Neuronal stem cell (in vitro differentiated cells): ENCODE results near the gene CD1C.

ENCODE experiments used
- DNase-seq: peaks from one replicate; pipeline ENCODE4 v3.0.0-alpha.2; 2013; ENCODE audit warnings: low spot score
- H2AFZ ChIP-seq: one replicate; pipeline ENCODE4 v1.6.1; 2013; ENCODE audit warnings: mild to moderate bottlenecking, low read length, inconsistent platforms
- H2AK5ac ChIP-seq: 2 replicates; pipeline ENCODE4 v1.6.1; 2013; ENCODE audit warnings: low read depth, mild to moderate bottlenecking, inconsistent platforms, low read length, moderate library complexity, mixed read lengths
- H2BK120ac ChIP-seq: 2 replicates; pipeline ENCODE4 v1.6.1; 2013; ENCODE audit warnings: low read depth, mild to moderate bottlenecking, inconsistent platforms, low read length, moderate library complexity, mixed read lengths
- H2BK12ac ChIP-seq: one replicate; pipeline ENCODE4 v1.6.1; 2013; ENCODE audit warnings: low read length, inconsistent platforms
- H2BK15ac ChIP-seq: 2 replicates; pipeline ENCODE4 v1.6.1; 2013; ENCODE audit warnings: mild to moderate bottlenecking, low read length, inconsistent platforms, mixed read lengths
- H2BK5ac ChIP-seq: one replicate; pipeline ENCODE4 v1.6.1; 2013; ENCODE audit warnings: inconsistent platforms, mild to moderate bottlenecking, low read length, moderate library complexity
- H3K14ac ChIP-seq: one replicate; pipeline ENCODE4 v1.6.1; 2013; ENCODE audit warnings: low read length, inconsistent platforms
- H3K18ac ChIP-seq: 2 replicates; pipeline ENCODE4 v1.6.1; 2013; ENCODE audit warnings: low read length, inconsistent platforms
- H3K23ac ChIP-seq: 2 replicates; pipeline ENCODE4 v1.6.1; 2013; ENCODE audit warnings: low read depth, mild to moderate bottlenecking, mixed read lengths, low read length, inconsistent platforms; ENCODE audit not compliant: poor library complexity
- H3K27ac ChIP-seq: replicated peaks from 3 replicates; pipeline ENCODE4 v1.5.1; 2013; ENCODE audit warnings: low read length, inconsistent platforms
- H3K27me3 ChIP-seq, 3 experiments: 2 replicates each; pipeline ENCODE4 v1.6.1; 2013; ENCODE audit warnings: low read length in 3 of 3, mild to moderate bottlenecking in 2 of 3, inconsistent platforms in 1 of 3, low read depth in 1 of 3, mixed read lengths in 1 of 3, moderate library complexity in 1 of 3; ENCODE audit not compliant: control insufficient read depth in 3 of 3, insufficient read depth in 3 of 3
- H3K36me3 ChIP-seq, 2 donors: replicated peaks in 1 of 2; 2 replicates each; pipeline ENCODE4 v1.6.1; 2013; ENCODE audit warnings: low read length in 2 of 2; ENCODE audit not compliant: control insufficient read depth in 2 of 2, insufficient read depth in 2 of 2
- H3K4ac ChIP-seq: 2 replicates; pipeline ENCODE4 v1.6.1; 2013; ENCODE audit warnings: inconsistent platforms, mild to moderate bottlenecking, low read length, moderate library complexity
- H3K4me1 ChIP-seq, 2 donors: 1 replicate in 1 of 2; 2 replicates in 1 of 2; pipeline ENCODE4 v1.6.1; 2013; ENCODE audit warnings: low read length in 2 of 2, low read depth in 1 of 2; ENCODE audit not compliant: control insufficient read depth in 2 of 2, insufficient read depth in 1 of 2
- H3K4me2 ChIP-seq: one replicate; pipeline ENCODE4 v1.6.1; 2013; ENCODE audit warnings: mild to moderate bottlenecking, low read length, inconsistent platforms; ENCODE audit not compliant: insufficient read depth, poor library complexity, severe bottlenecking
- H3K4me3 ChIP-seq, 2 donors: 2 replicates each; pipeline ENCODE4 v1.5.1; 2013; ENCODE audit warnings: low read length in 2 of 2, mild to moderate bottlenecking in 2 of 2, inconsistent platforms in 1 of 2, moderate library complexity in 1 of 2
- H3K79me1 ChIP-seq: one replicate; pipeline ENCODE4 v1.6.1; 2013; ENCODE audit warnings: low read depth, mild to moderate bottlenecking, inconsistent platforms, low read length, moderate library complexity
- H3K9ac ChIP-seq: one replicate; pipeline ENCODE4 v1.6.1; 2013; ENCODE audit warnings: mild to moderate bottlenecking, low read depth, low read length, inconsistent platforms; ENCODE audit not compliant: poor library complexity
- H3K9me3 ChIP-seq, 2 donors: replicated peaks in 1 of 2; 2 replicates each; pipeline versions ENCODE3 to v1.6.1; 2013; ENCODE audit warnings: low read length in 2 of 2, mild to moderate bottlenecking in 2 of 2, inconsistent platforms in 1 of 2, low read depth in 1 of 2, mixed read lengths in 1 of 2, moderate library complexity in 1 of 2; ENCODE audit not compliant: control insufficient read depth in 2 of 2, insufficient read depth in 1 of 2
- H4K8ac ChIP-seq: one replicate; pipeline ENCODE4 v1.6.1; 2013; ENCODE audit warnings: low read depth, mild to moderate bottlenecking, inconsistent platforms, low read length, moderate library complexity
- H4K91ac ChIP-seq: one replicate; pipeline ENCODE4 v1.6.1; 2013; ENCODE audit warnings: low read length, low read depth, mild to moderate bottlenecking, inconsistent platforms; ENCODE audit not compliant: poor library complexity
- WGBS, 2 donors: extraction: QIAGEN DNeasy Blood & Tissue Kit; methylation state at CpG; one replicate each; pipeline ENCODE4 v1.1.7; 2013; ENCODE audit warnings: missing lambda C conversion rate in 2 of 2, mixed read lengths in 1 of 2; ENCODE audit not compliant: insufficient read length in 2 of 2, insufficient replicate concordance in 1 of 2; ENCODE audit errors: extremely low coverage in 2 of 2; 5-methylcytosine and 5-hydroxymethylcytosine counted together

CD1C gene

DNA sequence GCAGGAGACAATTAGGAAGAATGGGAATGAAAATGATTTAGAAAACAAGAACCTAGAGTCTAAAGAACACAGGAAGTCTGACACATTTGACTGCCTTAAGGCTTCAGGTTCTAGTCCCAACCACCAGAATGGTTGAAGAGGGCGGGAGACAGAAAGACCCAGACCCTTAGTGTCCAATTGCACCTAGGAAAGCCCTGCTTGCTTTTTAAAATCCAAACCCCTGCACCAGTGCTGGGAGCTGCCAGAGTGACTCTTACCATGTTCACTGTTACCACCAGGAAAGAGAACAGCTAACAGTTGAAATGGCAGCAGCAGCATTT, 41.3 kb downstream of the CD1C start:
- Histone ChIP-seq H2BK12ac (no peak overlapping the region), H3K4me3 (no peak overlapping the region), H2AK5ac (no peak overlapping the region), H3K23ac (no peak overlapping the region), H3K27ac (no peak overlapping the region), H3K79me1 (no peaks in the 10 kb centered on the region), H2BK120ac (no peak overlapping the region), H3K9ac (no peak overlapping the region), H2AFZ (no peak overlapping the region), H4K8ac (no peak overlapping the region), H2BK5ac (no peak overlapping the region), H3K4ac (no peak overlapping the region), H3K18ac (no peak overlapping the region), H3K4me1 (no peaks in the 10 kb centered on the region), H4K91ac (no peak overlapping the region), H3K27me3 (no peaks in the 10 kb centered on the region), H2BK15ac (no peak overlapping the region), H3K14ac (no peak overlapping the region), H3K36me3 (no peaks in the 10 kb centered on the region), H3K4me2 (no peak overlapping the region), H3K9me3 (no peaks in the 10 kb centered on the region)
- WGBS, 2 donors: no CpG with 5 or more reads among the region's 1 CpG
- no peak for DNase-seq

DNA sequence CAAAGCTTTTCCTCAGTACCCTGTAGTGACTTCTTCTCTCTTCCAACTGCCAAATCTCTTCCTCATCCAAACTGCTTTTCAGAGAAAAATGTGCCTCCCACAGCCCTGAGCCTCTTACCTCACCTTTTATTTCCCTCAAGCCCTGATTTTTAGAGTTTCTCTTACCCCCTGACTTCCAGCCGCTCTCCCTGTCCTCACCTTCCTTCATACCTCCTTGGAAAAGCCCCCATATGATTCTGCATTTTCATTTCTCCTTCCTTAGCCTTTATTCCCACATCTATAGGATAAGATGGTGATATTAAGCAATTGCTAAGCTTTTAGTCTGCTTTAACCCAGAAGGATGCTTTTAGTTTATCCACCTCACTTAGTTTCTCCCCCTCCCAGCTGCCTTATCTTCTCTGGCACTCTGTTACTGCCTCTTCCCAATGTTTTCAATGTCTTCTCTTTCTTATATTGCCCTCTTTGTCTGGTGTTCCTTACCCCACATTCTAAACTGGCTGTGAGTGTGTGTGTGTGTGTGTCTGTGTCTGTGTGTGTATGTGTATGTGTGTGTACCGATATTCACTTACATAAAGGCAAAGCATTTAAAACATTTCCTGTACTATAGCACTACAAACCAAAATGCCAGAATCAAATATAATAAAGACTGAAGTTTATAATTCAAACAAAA, 41.9 kb downstream of the CD1C start, which contains the start of gene CD1B:
TSS of gene CD1B (minus strand) at position 51 of the 670 bp plus-strand sequence. CDS start 108 bp downstream, outside the sequence.
- no peak within 1 kb of the TSS for H2AFZ ChIP-seq
- no CpG with 5 or more reads among the region's 2 CpGs for WGBS, 2 donors
- H2BK120ac ChIP-seq: no peak within 1 kb of the TSS
- H2BK5ac ChIP-seq: no peak within 1 kb of the TSS
- no peak within 1 kb of the TSS for H4K8ac ChIP-seq
- no peaks in the 10 kb centered on the region for H3K9me3 ChIP-seq
- no peak within 1 kb of the TSS for H3K23ac ChIP-seq
- H3K4me2 ChIP-seq: no peak within 1 kb of the TSS
- no peak within 1 kb of the TSS for H2BK12ac ChIP-seq
- no peak within 1 kb of the TSS for H3K27ac ChIP-seq
- H3K4me1 ChIP-seq: no peaks in the 10 kb centered on the region
- H2BK15ac ChIP-seq: no peak within 1 kb of the TSS
- H3K4me3 ChIP-seq: no peak within 1 kb of the TSS
- no peak within 1 kb of the TSS for H3K4ac ChIP-seq
- no peaks in the 10 kb centered on the region for H3K36me3 ChIP-seq
- H4K91ac ChIP-seq: no peak within 1 kb of the TSS
- no peaks in the 10 kb centered on the region for H3K79me1 ChIP-seq
- no peak within 1 kb of the TSS for H3K14ac ChIP-seq
- H3K18ac ChIP-seq: no peak within 1 kb of the TSS
- no peak within 1 kb of the TSS for H2AK5ac ChIP-seq
- no peaks in the 10 kb centered on the region for H3K27me3 ChIP-seq
- H3K9ac ChIP-seq: no peak within 1 kb of the TSS
- no peak for DNase-seq

DNA sequence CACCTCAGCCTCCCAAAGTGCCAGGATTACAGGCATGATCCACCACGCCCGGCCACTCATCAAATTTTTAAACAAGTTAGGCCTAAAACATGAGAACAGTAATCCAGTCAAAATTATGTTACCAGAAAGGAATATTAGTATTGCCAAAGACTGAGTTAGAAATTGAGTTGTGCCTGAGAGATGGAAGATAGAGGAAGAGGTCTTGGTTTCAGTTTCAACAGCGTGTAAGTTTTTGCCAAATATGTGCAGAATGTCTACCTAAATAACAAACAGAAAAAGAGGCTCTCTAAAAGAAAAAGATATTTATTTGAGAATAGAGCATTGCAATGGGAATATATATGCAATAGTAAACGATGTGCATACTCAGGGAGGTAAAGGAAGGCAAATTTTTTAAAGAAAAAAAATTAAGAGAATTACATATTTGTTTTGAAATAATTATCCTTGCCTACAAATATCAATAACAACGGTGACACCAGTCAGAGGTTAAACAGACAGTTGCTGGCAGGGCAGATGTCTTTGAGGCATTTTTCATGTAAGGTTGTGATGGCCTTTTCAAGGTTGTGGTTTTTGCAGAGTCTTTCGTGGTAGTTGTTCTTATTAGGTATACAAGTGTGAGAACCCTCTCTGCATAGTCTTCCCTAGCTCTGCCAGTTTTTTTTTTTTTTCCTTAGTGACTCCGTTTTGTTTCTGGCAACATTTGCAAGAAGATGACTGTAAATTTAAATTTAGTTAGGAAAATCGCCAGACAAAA, 43.9 kb downstream of the CD1C start:
- no peak overlapping the region for H3K4ac ChIP-seq
- H3K4me3 ChIP-seq: no peak overlapping the region
- no peak overlapping the region for H2BK120ac ChIP-seq
- no peak overlapping the region for H3K18ac ChIP-seq
- no peak overlapping the region for H3K4me2 ChIP-seq
- H3K9ac ChIP-seq: no peak overlapping the region
- no peaks in the 10 kb centered on the region for H3K27me3 ChIP-seq
- H3K36me3 ChIP-seq: no peaks in the 10 kb centered on the region
- H2BK15ac ChIP-seq: no peak overlapping the region
- H3K4me1 ChIP-seq: no peaks in the 10 kb centered on the region
- no peaks in the 10 kb centered on the region for H3K9me3 ChIP-seq
- no CpG with 5 or more reads among the region's 8 CpGs for WGBS, 2 donors
- no peak overlapping the region for H2AK5ac ChIP-seq
- DNase-seq: no peak
- no peak overlapping the region for H2BK12ac ChIP-seq
- H3K79me1 ChIP-seq: no peaks in the 10 kb centered on the region
- no peak overlapping the region for H3K27ac ChIP-seq
- H2BK5ac ChIP-seq: no peak overlapping the region
- no peak overlapping the region for H3K14ac ChIP-seq
- H4K8ac ChIP-seq: no peak overlapping the region
- H4K91ac ChIP-seq: no peak overlapping the region
- no peak overlapping the region for H3K23ac ChIP-seq
- no peak overlapping the region for H2AFZ ChIP-seq

DNA sequence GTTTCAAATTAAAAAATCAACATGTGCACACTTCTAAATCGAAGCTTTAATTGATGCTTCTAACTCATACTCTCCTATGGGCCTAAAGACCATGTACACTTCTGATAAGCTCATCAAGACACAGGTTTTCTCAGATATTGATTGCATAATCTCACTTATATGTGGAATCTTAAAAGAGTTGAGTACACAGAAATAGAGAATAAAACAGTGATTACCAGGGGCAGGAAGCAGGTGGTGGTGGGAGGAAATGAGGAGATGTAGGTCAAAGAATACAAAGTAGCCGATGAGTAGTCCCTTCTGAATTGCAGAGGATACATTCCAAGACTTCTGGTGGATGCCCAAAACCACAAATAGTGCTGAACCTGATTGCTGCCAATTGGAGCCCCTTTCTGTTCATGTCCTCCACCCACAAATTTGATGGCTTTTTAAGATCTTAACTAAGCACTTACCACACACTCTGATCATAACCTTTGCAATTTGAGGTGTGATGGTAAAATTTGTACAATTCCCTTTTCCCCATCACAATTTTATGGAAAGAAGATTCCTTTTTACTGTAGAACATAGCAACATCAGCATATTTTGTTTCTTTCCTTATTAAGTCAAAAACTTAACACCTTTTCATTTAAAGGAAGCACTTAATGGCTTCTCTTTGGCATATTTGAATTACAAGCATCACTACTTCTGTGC, 44.9 kb downstream of the CD1C start:
- Histone ChIP-seq H3K79me1 (no peaks in the 10 kb centered on the region), H2AK5ac (no peak overlapping the region), H3K27me3 (no peaks in the 10 kb centered on the region), H3K36me3 (no peaks in the 10 kb centered on the region), H3K4ac (no peak overlapping the region), H3K18ac (no peak overlapping the region), H3K4me2 (no peak overlapping the region), H4K91ac (no peak overlapping the region), H3K27ac (no peak overlapping the region), H3K9ac (no peak overlapping the region), H2BK120ac (no peak overlapping the region), H3K9me3 (no peaks in the 10 kb centered on the region), H2BK5ac (no peak overlapping the region), H3K4me3 (no peak overlapping the region), H3K4me1 (no peaks in the 10 kb centered on the region), H3K14ac (no peak overlapping the region), H2BK12ac (no peak overlapping the region), H4K8ac (no peak overlapping the region), H3K23ac (no peak overlapping the region), H2AFZ (no peak overlapping the region), H2BK15ac (no peak overlapping the region)
- no peak for DNase-seq
- no CpG with 5 or more reads among the region's 2 CpGs for WGBS, 2 donors
